Measurements from ENCODE around the gene GRK5.

The GRK5 gene

DNA sequence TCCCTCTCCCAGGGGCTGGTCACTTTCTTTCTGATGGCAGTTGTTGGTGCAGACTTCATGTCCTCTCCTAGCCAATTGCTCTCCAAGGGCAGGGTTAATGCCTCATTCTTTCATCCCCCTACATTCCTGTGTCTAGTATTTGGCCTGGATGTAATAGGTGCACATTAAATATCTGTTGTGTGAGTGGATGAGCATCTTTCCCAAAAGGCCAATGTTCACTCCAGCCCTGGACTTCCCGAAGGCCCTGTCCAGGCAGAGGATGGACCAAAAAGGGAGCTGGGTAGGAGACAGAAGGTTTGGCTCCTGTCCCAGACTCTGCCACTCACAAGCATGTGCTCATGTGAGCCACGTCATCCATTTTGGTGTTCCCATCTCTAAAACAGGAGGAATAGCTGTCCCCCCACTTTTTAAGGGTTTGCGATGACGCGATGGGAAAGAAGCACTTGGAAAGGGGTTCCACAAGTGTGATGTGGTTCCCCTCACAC is 287.7 kb downstream of the GRK5 start:
- TF ChIP-seq, protein P1, sequence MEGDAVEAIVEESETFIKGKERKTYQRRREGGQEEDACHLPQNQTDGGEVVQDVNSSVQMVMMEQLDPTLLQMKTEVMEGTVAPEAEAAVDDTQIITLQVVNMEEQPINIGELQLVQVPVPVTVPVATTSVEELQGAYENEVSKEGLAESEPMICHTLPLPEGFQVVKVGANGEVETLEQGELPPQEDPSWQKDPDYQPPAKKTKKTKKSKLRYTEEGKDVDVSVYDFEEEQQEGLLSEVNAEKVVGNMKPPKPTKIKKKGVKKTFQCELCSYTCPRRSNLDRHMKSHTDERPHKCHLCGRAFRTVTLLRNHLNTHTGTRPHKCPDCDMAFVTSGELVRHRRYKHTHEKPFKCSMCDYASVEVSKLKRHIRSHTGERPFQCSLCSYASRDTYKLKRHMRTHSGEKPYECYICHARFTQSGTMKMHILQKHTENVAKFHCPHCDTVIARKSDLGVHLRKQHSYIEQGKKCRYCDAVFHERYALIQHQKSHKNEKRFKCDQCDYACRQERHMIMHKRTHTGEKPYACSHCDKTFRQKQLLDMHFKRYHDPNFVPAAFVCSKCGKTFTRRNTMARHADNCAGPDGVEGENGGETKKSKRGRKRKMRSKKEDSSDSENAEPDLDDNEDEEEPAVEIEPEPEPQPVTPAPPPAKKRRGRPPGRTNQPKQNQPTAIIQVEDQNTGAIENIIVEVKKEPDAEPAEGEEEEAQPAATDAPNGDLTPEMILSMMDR (IDR thresholded peaks at IDR 0.05; ENCODE audit: low read depth, low read length, missing control alignments), result no peak
- no peak for DNase-seq (ENCODE audit: low read depth)
- H3K4me3 ChIP-seq (ENCODE audit: low read depth, low read length), result no peak overlapping the region

DNA sequence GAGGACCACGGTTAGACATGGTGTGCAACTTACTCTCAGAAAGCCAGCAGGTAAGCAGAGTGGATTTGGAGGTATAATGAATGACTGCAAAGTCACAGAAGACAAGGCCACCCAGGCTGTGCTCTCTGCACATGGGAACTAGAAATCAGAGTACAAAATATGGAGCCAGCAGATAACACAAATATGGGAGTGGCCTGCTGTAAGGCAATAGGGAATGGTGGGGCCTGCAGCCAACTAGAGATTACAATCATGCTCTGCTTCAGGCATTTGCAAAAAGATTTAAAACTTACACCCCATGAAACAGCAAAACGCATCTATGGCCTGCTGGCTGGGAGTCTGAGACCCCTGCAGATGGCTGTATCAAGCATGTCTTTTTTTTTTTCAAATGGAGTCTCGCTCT is 288.2 kb downstream of the GRK5 start:
- no peak overlapping the region for H3K4me3 ChIP-seq (ENCODE audit: low read depth, low read length)
- no peak for DNase-seq (ENCODE audit: low read depth)
- TF ChIP-seq, protein P1 (IDR thresholded peaks at IDR 0.05; ENCODE audit: low read depth, low read length, missing control alignments), result no peak

DNA sequence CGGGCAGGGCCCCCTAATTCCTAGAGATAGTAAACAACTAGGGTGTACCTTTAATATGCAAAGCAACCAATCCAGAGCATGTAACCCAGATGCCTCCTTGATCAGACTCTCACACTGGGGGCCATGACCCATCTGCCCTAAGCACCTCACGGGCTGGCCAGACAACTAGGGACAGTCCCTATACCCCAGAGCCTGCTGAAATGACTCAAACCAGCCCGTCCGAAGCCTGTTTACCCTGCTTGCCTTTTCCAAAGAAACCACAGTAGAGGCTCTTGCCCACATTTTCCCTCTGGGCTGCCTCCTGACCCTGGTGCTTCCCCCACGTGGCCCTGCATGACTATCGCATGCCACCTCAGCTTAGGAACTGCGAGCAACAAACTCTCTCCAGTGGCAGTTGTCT is 288.9 kb downstream of the GRK5 start:
- TF ChIP-seq, protein P1 (IDR thresholded peaks at IDR 0.05; ENCODE audit: low read depth, low read length, missing control alignments), result no peak
- no peak overlapping the region for H3K4me3 ChIP-seq (ENCODE audit: low read depth, low read length)
- DNase-seq (ENCODE audit: low read depth), result no peak

DNA sequence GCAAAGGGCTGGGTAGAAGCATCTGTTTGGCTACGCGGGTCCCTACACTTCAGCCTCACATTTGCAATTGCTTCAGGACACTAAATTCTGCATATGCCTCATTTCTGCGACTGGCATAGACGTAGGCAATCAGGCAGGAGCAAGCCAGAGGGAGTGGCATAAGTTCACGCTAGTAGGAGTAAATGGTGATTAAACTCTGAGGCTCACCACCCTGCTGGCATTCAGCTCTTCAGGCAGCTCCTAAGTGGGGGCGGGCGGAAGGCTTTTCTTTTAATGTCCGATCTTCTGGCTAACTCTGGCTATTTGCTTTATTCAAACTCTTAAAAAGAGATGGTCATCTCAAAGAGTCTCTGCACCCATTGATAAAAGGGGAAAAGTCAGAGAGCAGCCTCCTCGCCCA is 289.9 kb downstream of the GRK5 start:
- DNase-seq (ENCODE audit: low read depth), result no peak
- no peak overlapping the region for H3K4me3 ChIP-seq (ENCODE audit: low read depth, low read length)
- TF ChIP-seq, protein P1 (IDR thresholded peaks at IDR 0.05; ENCODE audit: low read depth, low read length, missing control alignments), result no peak

DNA sequence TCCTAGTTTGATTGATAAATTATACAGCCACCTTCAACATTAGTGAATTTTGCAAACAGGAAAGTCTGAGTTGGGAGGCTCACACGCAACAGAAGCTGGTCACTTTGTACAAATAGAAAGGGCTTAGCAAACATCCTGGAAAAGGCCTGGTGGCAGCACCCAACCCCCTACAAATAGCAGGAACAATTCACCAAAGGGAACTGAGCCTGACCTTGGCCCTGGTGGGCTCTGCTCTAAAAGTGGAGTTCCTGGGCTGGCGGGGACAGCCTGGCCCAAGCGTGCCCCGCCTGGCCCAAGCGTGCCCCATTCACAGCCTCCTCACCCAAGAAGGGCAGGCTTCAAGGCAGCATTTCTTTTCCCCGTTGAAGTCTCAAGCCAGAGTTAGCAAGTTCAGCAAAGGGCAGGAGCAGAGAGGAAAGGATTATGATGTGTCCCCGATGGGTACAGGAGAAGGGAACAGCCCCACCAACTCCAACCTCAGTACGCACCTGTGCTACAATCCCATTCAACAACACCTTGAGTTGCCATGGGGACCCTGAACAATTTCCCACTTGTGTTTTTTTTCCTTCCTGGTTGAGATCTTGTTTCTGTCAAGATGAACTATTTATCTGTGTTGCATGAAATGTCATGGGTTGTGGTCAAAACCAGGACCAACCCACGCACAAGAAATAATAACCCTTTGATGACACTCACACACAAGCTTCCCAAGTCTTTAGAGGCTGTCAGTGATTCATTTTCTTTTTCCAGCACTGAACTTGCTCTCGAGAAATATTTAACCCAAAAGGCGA is 291.7 kb downstream of the GRK5 start:
- DNase-seq (ENCODE audit: low read depth), result no peak
- TF ChIP-seq, protein P1 (IDR thresholded peaks at IDR 0.05; ENCODE audit: low read depth, low read length, missing control alignments), result no peak
- no peak overlapping the region for H3K4me3 ChIP-seq (ENCODE audit: low read depth, low read length)

DNA sequence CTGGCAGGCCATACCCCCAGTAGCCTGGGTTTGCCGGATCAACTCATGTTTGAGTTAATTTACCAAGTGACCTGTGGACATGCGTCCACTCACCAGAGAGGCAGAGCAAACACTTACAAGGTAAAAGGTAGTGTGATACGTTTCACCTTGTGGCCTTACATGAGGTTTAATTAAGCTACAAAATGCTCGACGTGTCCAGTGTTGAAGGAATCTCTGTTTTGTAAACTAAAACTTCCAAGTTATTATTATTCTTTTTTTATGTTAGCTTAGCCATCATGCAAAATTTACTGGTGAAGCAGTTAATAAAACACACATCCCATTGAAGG is 292.3 kb downstream of the GRK5 start:
- TF ChIP-seq, protein P1 (IDR thresholded peaks at IDR 0.05; ENCODE audit: low read depth, low read length, missing control alignments), result no peak
- DNase-seq (ENCODE audit: low read depth), result no peak
- H3K4me3 ChIP-seq (ENCODE audit: low read depth, low read length), result no peak overlapping the region
